ENCODE data around the gene PSMB1.

PSMB1 gene

DNA sequence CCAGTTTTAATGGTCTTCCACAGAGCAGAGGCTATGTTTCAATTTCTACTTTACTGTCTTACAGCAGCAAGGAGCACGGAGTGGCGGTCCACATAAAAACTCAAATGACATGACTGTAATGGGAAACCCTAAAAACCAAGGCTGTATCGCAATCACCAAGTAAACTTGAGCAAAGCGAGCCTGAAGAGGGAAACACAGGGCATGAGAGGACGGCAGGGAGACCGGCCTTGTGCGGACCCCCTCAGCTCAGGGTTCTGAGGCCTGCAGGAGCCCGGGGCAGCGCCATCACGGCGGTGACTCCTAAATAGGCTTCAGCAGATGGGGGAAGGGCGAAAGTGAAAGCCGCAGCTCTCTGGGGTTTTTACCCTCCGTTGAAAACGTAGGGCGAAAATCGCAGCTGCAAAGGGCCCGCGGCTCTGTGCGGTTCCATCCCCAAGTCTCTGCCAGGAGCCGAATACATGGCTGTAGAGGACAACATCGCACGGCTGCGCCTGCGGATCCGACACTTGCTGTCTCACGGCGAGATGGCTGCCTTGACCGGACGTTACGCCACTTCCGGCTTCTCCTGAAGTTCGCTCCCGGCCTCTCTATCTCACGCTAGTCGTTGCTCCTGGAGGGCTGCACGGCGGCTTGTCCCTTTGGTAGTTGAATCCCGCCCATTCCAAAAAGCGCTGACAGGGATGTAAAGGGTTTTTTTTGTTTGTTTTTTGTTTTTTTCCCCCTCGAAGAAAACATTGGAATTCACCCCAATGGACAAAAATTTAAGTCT is at the start of gene PSMB1:
TSS of gene PSMB1 (minus strand) at position 543 of the 769 bp plus-strand sequence. CDS start at position 478, 65 bp downstream.
- peak; percentile 93 for DNase-seq

GRCh38 chr6:170597278-170597677 is 44.2 kb upstream of the PSMB1 start:
- no peak for DNase-seq

- no peak for DNase-seq
Measured at GRCh38 chr6:170596426-170596825, 43.3 kb upstream of the PSMB1 start.

- DNase-seq: no peak
Measured at GRCh38 chr6:170590725-170591124, 37.6 kb upstream of the PSMB1 start.

DNA sequence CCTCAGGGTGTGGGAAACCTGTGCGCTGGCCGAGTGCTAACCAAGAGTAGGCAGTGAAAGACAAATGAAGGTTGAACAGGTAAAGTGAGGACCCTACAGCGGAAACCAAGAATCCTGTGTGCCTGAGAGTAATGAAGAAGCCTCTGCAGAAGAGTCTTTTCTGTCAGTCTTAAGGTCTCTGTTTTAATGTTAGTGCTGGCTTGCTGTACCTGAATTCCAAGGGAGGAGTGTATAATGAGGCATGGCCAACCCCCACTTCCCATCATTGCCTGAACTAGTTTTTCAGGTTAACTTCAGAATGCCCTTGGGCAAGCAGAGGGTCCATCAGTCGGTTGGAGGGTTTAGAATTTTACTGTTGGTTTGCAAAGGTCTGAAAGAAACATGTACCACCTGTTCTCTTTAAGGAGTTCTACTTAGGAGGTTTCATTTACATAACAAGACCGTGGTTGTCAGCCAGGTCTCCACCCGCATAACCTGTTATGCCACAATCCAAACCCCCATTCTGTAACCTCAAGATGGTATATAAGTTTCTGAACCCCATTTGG is 31.9 kb upstream of the PSMB1 start:
- DNase-seq: no peak

GRCh38 chr6:170584181-170584953 is 31.3 kb upstream of the PSMB1 start, which contains the start of gene PDCD2:
Gene PDCD2 (minus strand): TSS chr6:170584637. CDS start chr6:170584581, 56 bp downstream.
- peak; percentile 94 for DNase-seq

- peak; percentile 54 for DNase-seq
Measured at GRCh38 chr6:170583756-170584180, 30.7 kb upstream of the PSMB1 start.

- DNase-seq: no peak
Measured at GRCh38 chr6:170578909-170579308, 25.8 kb upstream of the PSMB1 start.

GRCh38 chr6:170575250-170575649 is 22.1 kb upstream of the PSMB1 start:
- peak; percentile 50 for DNase-seq

- DNase-seq: peak; percentile 67
Measured at GRCh38 chr6:170572704-170573466, 19.8 kb upstream of the PSMB1 start.

DNA sequence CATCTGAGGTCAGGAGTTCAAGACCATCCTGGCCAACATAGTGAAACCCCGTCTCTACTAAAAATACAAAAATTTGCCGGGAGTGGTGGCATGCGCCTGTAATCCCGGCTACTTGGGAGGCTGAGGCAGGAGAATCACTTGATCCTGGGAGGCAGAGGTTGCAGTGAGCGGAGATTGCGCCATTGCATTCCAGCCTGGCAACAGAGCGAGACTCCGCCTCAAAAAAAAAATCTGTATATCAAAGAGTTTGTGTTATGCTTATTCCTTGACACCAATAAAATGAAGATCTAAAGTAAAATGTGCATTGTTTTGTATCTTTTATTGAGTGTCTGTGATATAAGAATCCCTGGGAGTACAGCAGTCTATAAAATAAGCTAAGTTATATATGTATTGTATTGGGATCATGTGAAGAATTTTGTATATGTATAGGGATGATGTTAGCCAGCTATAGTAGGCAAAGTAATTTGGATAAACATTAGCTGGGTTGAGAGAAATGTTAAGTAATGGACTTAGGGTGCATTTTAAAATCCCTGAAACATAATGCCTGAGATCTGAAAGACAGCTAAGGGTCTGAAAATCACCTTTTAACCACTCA is 11.9 kb upstream of the PSMB1 start:
- DNase-seq: no peak

DNA sequence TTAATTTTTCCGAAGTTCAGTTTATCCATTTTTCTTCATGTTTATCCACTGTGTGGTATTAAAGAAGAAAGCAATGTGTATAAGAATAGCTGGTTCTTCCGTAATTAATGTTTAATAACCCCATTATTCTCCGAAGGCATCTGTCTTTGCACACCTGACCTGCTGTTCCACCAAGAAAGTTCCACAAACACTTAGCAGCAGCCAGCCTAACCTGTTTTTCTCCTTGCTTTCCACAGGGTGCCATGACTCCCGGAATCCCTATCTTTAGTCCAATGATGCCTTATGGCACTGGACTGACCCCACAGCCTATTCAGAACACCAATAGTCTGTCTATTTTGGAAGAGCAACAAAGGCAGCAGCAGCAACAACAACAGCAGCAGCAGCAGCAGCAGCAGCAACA is 8.4 kb upstream of the PSMB1 start:
- DNase-seq: no peak

GRCh38 chr6:170555305-170555704 is 2.2 kb upstream of the PSMB1 start:
- no peak for DNase-seq

- DNase-seq: no peak
Measured at GRCh38 chr6:170554796-170555137, 1.7 kb upstream of the PSMB1 start.

GRCh38 chr6:170554013-170554795 is 1.1 kb upstream of the PSMB1 start, which contains the start of gene TBP:
Gene TBP (plus strand): TSS chr6:170554369. CDS start chr6:170557030, 2,661 bp downstream.
- peak; percentile 99 for DNase-seq

GRCh38 chr6:170553534-170554012 is 466 bp upstream of the PSMB1 start:
- DNase-seq: peak; percentile 59

DNA sequence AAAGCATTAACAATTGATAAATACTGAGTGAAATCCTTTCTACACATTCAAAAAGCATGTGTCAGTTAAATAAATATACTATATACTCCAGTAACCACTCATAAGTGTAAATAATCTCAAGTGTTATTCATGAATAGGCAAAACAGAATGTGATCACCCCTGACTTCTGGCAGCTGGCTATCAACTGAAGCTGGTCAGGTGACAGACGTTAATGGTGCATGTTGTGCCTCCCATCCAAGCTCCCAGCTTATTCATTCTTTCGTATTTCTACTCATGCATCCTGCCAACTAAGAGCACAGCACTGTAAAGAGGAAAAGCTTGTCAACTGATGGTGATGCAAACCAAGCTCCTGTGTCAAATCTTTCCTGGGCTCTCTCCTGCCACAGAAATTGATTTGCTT is 7.7 kb downstream of the PSMB1 start:
- DNase-seq: no peak

GRCh38 chr6:170542031-170542719 is 10.9 kb downstream of the PSMB1 start:
- no peak for DNase-seq

- DNase-seq: no peak
Measured at GRCh38 chr6:170537329-170537728, 15.8 kb downstream of the PSMB1 start.

GRCh38 chr6:170536671-170537070 is 16.4 kb downstream of the PSMB1 start:
- no peak for DNase-seq

DNA sequence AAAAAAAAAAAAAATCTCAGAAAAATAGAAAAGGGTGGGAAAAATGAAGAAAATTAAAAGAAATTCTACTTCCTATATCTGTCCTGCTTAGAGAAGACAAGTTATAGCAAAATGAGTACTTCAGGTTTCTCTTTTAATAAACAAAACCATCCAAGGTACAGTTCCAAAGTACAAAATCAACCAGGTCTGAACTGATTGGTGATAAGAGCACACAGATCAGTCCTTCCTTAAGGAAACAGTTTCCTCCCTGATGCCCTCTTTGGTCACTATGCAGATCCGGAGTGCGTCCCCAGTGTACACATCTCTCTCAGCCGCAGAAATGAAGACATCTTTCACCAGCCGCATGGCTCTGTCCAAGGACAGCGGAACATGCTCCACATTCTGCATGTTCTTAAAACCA is 18.1 kb downstream of the PSMB1 start:
- DNase-seq: no peak

All from hematopoietic multipotent progenitor cell treated with erythropoietin and hydrocortisone succinate and interleukin-3 and kit ligand, for 8 days (in vitro differentiated cells).